ENCODE data around the gene FAIM2.

FAIM2 gene

DNA sequence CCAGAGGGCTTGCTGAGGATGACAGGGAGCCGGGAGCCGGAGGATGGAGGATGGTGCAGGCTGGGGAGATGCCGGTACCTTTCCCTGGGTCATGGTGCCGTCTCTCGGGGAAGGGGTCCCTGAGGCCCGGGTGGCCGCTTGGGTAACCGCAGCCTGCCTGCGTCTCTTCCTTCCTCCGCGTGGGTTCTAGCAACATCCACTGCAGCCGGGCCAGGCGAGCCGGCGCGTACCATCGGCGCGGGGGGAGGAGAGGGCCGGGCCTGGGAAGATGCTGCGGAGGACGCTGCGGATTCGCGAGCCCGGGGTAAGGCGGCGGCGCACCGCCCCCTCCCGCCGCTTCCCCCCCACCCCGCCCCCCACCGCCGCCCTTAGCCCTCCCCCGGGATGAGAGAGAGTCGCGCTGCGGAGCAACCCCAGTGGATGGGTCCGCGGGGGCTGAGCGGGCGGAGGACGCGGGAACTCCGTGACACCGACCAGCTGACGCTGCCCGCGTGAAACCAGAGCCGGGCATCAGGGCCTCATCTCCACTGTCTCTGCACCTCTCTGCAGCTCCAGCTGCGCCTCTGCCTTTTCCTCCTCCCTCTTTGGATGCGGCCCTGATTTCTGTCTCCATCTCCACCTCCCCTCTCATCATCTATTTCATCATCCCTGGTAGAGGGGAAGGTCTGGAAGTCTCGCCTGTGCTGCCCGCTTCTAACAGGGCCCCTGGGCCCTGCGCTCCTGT, at the start of gene FAIM2:
FAIM2 (minus strand) TSS at position 201 of the 724 bp plus-strand sequence; CDS start at position 93, 108 bp downstream.
- H3K27ac ChIP-seq: no peak within 1 kb of the TSS
- TF ChIP-seq, protein P1, sequence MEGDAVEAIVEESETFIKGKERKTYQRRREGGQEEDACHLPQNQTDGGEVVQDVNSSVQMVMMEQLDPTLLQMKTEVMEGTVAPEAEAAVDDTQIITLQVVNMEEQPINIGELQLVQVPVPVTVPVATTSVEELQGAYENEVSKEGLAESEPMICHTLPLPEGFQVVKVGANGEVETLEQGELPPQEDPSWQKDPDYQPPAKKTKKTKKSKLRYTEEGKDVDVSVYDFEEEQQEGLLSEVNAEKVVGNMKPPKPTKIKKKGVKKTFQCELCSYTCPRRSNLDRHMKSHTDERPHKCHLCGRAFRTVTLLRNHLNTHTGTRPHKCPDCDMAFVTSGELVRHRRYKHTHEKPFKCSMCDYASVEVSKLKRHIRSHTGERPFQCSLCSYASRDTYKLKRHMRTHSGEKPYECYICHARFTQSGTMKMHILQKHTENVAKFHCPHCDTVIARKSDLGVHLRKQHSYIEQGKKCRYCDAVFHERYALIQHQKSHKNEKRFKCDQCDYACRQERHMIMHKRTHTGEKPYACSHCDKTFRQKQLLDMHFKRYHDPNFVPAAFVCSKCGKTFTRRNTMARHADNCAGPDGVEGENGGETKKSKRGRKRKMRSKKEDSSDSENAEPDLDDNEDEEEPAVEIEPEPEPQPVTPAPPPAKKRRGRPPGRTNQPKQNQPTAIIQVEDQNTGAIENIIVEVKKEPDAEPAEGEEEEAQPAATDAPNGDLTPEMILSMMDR (conservative IDR thresholded peaks at IDR 0.05): no peak

- H3K27ac ChIP-seq: no peak overlapping the region; the same call in 1 of the 2 replicates
- TF ChIP-seq, protein P1 (conservative IDR thresholded peaks at IDR 0.05): no peak
Observed at GRCh38 chr12:49953151-49953550, 49.5 kb upstream of the FAIM2 start.

DNA sequence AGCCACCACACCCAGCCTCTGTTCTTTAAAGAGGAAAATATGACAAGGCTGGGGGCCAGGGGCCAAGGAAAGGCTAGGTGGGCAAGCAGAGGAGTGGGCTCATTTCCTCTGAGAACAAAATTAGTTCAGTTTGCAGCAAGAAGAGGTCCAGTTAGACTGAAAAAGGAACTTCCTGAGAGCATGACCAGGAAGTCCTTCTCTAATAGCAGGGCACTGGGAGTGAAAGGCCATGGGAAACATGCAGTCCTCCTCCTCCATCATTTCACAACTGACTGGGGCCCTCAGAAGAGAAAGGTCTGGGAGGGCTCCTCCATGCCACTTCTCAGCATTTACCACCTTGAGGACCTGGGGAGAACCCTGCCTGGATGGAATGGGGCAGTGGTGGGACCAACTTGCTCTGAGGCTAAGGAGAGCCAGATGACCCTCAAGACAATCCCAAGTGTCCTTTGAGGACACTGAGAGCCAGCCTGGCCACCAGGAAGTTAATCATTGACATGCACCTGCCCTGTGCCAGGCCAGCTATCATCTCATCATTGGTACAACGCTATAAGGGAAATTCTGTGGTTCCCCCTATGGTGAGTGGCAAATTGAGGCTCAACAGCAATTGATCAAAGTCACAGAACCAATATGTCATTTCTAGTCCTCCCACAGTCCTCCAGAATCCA, 48.8 kb upstream of the FAIM2 start:
- no peak overlapping the region; the same call in 1 of the 2 replicates for H3K27ac ChIP-seq
- TF ChIP-seq, protein P1 (conservative IDR thresholded peaks at IDR 0.05): no peak

DNA sequence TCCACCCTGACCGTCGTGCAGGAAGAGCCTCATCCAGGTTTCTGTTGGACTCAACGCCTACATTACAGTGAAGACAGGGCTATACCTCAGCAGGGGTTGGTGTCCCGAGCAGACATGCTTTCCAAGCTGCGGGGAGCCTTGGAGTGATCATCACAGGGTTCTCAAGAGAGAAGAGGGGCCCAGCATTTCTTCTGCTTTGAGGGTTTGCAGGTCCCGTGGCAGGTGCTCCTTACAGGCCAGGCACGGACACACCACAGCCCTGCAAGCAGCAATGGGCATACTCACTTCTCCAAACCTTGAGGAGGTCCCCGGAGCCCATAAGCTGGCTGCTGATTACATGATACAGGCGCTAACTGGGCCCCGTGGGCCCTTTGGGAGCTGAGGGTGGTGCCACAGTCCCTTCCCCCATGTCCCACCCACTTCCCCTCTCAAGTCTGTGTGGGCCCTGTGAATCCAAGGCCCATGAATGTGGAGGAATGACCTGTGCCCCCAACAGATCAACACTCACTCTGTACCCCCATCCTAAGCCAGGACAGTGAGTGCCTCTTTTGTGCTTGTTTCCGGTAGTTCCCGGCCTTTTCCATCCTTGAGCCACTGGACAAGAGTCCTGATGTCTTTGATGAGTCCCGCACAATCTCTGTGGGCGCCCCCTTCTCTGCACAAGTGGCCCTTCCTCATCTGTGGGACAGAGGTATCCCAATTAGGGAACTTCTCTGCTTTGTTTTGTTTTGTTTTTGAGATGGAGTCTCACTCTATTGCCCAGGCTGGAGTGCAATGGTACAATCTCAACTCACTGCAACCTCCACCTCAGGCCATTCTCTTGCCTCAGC, 47.9 kb upstream of the FAIM2 start:
- H3K27ac ChIP-seq: no peak overlapping the region; the same call in 1 of the 2 replicates
- TF ChIP-seq, protein P1 (conservative IDR thresholded peaks at IDR 0.05): no peak

GRCh38 chr12:49950273-49951251, 46.9 kb upstream of the FAIM2 start, which contains the start of gene AQP2:
AQP2 (plus strand) TSS chr12:49950737; CDS start chr12:49950831, 94 bp downstream.
- TF ChIP-seq, protein P1 (conservative IDR thresholded peaks at IDR 0.05): no peak
- no peak within 1 kb of the TSS for H3K27ac ChIP-seq

DNA sequence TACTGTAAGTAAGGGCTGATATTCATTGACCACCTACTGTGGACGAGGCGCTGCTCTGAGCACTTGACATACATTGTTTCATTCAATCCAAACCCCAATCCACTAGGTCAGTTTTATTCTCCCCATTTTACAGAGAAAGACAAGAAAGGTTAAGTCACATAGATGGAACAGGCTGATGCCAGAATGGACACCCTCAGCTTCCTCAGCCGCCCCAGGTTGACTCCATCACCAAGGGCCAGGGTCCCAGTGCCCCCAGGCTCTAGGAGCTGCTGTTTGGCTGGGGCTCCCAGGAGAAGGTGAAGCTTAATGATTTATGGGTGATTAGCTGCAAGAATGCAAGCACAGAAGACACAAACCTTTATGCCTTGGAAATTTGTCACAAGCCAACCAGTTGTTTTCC, 46.2 kb upstream of the FAIM2 start:
- H3K27ac ChIP-seq: no peak overlapping the region
- TF ChIP-seq, protein P1 (conservative IDR thresholded peaks at IDR 0.05): no peak
